ENCODE data around the gene FANCF. TPM values are rescaled to one million over a fixed set of nuclear protein-coding genes. Genes with fewer than 3 reads are reported as not detected.
"Not testable (repeated sequence)": the region's sequence is repeated elsewhere in the genome, so short reads cannot be mapped to it uniquely, and the experiment has no call there.

The FANCF gene, protein sequence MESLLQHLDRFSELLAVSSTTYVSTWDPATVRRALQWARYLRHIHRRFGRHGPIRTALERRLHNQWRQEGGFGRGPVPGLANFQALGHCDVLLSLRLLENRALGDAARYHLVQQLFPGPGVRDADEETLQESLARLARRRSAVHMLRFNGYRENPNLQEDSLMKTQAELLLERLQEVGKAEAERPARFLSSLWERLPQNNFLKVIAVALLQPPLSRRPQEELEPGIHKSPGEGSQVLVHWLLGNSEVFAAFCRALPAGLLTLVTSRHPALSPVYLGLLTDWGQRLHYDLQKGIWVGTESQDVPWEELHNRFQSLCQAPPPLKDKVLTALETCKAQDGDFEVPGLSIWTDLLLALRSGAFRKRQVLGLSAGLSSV
- total RNA-seq (2014; rRNA removed; shearing (Covaris generic)), result 33.1 and 37.7 TPM in 2 replicates

DNA sequence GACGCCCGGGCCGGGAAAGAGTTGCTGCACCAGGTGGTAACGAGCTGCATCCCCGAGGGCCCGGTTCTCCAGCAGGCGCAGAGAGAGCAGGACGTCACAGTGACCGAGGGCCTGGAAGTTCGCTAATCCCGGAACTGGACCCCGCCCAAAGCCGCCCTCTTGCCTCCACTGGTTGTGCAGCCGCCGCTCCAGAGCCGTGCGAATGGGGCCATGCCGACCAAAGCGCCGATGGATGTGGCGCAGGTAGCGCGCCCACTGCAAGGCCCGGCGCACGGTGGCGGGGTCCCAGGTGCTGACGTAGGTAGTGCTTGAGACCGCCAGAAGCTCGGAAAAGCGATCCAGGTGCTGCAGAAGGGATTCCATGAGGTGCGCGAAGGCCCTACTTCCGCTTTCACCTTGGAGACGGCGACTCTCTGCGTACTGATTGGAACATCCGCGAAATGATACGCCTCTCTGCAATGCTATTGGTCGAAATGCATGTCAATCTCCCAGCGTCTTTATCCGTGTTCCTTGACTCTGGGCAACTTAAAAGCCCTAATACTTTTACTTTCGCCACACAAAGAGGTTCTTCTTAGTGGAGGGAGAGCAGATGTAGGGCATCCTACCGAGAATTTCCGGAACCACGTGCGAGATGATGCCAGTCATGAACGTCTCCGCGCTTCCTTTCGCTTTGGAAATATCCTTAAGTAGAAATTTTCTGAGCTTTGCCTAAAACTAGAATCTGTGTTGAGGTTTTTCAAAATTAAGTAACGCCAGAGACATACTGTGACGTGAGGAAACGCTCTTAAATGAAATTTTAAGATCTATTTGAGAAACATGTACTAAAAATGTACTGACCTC, at the start of gene FANCF:
FANCF (minus strand) TSS at position 376 of the 840 bp plus-strand sequence; CDS start at position 363, 13 bp downstream.
- DNase-seq (ENCODE audit: low spot score), result peak; percentile 99

DNA sequence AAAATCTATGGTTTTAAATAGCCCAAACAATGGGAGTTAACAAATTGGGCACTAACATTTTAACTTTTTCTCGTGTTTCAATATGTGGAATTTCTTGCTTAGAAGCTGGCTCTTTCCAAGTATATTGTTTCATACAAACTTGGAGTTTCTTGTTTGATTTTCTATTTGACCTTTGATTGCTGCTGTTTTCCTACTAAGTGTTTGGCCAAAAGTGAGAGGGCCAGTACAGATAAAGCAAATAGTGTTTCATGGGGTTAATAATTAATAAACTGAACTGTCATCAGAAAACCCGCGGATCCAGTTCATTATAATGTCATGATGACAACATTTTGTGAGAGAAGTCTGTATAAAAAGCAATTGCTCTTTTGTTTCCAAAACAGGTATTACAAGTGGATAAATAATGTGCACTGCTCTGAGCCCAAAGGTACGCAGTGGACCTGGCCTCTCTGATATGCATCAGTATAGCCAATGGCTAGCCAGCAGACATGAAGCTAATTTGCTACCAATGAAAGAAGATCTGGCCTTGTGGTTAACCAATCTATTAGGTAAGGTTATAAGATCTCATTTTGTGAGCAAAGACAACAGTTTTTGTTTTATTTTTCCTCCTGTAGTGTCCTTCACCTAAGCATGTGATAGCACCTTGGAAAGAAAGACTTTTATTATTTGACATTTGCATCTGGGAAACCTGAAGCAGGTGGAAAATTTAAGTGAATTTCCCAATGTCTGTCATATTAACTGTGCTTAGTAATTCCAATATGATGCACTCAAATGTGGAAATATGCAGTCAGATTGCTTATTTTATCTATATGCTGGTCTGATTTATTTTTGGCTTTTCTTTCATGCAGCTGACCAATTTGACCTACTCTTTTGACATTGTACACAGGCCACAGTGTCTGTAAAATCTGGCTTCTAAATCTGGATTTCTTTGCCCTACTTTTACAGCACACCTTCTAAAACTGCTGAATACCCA, 49.1 kb upstream of the FANCF start:
- DNase-seq (ENCODE audit: low spot score), result no peak

DNA sequence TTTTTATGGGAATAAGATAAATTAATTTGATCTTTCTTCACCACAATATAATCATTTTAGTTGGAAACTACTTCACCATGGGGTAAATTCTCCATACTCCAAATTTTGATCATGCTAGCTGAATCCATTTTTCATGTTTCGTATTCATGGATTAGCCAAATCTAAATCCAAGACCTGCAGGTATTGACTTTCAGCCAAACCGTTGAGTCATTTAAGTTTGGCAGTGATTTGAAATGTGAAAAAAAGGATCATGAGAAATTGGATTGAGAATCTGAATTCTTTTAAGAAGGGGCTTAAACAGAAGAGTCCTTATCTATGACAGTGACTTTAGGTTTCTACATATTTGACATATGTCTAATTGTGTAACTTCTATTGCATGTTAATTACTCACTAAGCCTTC, 46.1 kb upstream of the FANCF start:
- no peak for DNase-seq (ENCODE audit: low spot score)

DNA sequence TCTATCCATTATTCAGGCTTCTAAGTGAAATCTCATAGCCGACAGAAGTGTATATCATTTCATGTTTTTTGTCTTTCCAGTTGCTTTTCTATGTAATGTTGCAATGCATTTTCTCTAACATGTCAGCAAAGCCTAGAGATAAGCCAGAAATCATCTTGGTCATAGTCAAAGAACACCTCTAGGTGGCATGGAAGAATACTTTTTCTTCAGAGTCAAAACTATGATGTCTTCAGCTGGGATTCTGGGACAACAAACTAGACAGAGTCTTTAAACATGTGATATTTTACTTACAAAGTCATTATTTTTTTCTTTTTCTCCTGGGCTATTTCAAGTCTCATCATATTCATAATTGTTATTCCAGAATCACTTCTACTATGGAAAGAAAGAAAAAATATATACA, 45.2 kb upstream of the FANCF start:
- DNase-seq (ENCODE audit: low spot score), result peak; percentile 40

DNA sequence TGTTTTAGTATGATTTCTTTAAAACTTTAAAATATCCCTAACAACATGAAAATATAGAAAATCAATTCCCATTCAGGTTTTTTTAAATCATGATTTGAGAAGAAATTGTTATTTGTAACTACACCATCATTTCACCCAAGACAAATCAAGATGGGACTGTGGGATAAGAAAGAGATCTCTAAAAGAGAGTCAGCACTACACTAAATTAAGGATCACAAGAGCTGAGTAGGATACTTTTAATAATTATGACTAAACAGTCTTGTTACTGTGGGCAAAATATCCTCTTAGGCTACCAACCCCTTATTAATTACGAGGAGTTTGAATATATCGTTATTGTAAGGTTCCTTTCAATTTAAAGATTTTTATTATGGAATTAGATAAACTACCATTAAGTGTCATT, 43.7 kb upstream of the FANCF start:
- DNase-seq (ENCODE audit: low spot score), result no peak

DNA sequence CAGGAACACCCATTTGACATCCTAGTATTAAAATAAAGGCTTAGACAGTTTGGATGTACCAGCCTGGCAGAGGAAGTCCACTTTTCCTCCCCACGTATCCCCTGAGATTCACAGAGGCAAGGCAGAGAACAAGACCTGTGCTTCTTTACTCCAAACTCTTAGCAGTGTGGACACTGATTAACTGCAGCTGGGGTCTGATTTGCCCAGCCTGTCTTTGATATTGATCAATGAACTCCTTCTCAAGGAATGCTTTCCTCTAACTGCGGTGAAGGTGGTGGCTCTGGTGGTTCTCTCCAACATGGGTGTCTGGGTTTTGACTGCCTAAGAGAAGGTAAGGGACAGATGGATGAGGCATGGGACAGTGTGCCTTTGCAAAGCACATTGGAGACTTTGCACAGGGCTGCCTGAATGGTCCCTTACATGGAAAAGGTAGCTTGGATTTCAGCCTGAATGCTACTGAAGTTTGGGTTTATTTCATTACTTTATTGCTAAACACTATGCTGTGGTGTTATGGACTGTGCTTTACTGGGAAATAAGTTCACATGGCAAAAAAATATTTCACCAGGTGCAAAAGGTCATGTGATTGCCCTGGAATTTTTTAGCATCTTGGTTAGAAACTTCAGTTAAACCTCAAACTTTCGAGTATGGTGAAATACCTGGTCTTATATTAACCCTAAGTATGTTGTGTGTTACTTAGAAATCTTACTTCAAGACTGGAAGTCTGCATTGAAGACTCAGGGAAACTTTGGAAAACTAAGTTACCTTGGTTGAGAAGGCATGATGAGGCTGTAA, 42.6 kb upstream of the FANCF start:
- DNase-seq (ENCODE audit: low spot score), result no peak

DNA sequence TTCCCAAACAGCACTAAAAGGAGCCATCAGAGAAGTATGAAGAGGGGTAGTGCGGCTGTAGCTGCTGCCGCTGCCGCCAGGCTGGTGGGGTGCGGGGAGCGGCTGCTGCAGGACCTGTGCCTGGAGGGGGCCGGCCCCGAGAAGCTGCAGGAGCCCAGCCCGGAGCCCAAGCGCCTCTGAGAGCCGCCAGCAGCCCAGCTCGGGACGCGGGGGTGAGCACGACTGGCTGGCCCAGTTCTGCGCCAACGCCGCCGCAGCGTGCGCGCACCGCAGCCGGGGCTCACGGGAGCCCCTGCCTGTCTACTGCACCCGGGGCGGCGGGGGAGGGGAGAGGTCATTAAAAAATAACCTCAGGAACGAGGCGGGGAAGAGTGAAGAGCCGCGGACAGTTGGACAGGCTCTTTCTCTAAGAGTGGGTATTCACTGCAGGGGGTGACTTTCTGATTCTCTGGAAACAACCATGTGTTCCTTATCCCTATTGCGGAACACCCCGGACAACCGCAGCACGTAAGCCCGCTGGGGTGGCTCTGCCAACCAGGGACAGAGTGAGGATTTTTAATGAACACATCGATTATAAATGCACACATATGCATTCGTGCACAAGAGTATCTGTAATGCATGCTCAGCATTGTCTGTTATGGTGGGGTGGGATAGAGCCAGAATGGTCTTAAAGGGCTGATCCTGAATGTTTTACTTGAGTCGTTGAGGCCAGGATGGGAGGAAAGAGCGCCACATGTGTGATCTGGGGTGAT, 41.2 kb upstream of the FANCF start:
- DNase-seq (ENCODE audit: low spot score), result no peak

DNA sequence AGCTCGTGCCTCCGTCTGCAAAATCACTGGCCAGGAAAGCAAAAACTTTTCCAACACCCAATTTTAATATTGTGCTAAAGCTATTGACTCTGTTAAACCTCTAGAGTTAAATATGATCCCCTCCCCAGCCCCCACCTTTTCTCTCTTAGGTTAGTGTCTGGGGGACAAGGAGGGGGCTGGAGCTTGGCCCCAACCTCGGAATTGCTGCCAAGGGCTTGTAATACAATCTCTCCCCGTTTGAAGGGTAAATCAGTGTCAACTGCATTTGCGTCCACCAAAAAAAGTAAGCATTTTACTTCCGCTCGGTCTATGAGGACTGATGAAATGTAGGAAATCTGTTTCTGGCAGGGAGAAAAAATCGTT, 40.7 kb upstream of the FANCF start, which contains the start of gene GAS2:
GAS2 (plus strand) TSS at position 287 of the 363 bp plus-strand sequence. CDS start 8,259 bp downstream, outside the sequence.
- DNase-seq (ENCODE audit: low spot score), result no peak

DNA sequence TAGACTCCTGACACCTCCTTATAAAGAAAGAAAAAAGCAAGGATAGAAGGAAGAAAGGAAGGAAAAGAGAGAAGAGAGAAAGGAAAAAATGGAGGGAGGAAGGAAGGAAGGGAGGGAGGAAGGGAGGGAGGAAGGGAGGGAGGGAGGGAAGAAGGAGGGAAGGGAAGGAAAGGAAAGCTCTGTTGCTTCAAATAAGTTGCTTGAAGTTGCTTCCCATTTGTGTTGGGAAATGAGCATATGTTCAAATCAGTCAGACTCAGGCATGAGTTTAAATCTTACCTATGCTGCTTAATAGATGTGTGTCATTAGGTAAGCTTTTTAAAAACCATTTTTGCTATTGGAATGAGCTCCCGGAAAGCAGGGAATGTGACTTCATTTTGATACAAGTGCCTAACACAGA, 34.2 kb upstream of the FANCF start:
- no peak for DNase-seq (ENCODE audit: low spot score)

DNA sequence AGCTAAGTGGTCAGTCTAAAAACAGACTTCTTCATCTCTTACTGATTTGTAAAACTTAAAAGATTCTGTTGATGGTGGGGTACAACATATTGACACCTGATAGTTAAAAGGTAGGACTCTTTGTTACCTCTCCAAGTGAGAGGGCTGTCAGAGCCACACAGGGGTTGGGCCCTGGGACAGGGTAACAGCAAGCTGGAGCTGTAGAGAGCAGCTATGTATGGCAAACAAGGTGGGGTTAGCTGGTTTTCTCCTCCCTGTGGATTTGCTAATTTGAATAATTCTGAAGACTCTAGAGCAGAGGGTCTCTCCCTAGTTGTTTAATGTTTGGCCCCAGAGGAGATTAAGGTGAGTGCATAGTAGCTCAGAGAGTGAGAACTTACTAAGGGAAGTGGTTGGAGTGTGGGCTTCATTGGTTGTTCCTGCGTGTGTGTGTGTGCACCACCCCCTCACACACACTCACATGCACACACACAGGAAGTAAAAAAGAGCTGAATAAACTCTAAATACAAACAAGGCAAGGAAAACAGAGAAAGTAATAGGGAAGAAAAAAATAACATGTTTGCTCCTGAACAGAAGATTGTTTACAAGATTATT, 31.6 kb upstream of the FANCF start:
- DNase-seq (ENCODE audit: low spot score), result no peak

DNA sequence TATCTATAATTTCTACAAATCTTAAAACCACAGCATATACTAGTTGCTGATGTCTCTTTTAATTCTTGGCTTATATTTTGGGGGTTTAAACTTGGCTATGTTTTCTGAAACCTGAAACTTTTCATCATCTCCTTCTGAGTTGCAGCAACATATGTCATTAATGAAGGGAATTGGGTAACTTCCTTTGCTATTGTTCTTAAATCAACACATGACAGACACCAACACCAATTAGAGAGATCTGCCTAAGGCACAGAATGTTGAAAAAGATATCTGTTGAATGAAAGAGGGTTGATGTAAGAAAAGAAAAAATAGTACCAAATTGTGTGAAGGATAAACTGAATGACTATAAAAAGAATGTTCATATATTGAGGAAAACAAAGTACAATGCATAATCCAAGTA, 30.5 kb upstream of the FANCF start:
- DNase-seq (ENCODE audit: low spot score), result peak; percentile 34

DNA sequence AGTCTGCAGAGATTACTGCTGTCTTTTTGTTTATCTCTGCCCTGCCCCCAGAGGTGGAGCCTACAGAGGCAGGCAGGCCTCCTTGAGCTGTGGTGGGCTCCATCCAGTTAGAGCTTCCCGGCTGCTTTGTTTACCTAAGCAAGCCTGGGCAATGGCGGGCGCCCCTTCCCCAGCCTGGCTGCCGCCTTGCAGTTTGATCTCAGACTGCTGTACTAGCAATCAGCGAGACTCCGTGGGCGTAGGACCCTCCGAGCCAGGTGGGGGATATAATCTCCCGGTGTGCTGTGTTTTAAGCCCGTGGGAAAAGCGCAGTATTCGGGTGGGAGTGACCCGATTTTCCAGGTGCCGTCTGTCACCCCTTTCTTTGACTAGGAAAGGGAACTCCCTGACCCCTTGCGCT, 26.7 kb upstream of the FANCF start:
- not testable (repeated sequence) for DNase-seq (ENCODE audit: low spot score)

DNA sequence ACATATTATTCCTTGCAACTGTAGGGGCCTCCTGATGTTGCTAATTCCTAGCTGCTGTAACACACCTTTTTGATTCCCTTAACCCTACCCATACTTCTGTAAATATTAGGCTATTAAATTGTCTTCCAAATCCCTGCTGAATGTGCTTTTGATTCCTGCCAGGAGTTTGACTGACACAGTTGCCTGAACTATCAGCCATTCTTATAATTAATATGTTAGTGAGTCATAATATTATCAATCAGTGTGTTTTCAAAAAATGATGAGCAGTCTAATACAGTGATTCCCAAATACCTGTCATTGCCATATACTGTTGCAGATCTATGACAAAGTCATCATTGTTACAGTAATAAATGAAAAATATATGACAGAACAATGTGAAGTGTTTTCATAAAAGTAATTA, 15.9 kb upstream of the FANCF start:
- no peak for DNase-seq (ENCODE audit: low spot score)

DNA sequence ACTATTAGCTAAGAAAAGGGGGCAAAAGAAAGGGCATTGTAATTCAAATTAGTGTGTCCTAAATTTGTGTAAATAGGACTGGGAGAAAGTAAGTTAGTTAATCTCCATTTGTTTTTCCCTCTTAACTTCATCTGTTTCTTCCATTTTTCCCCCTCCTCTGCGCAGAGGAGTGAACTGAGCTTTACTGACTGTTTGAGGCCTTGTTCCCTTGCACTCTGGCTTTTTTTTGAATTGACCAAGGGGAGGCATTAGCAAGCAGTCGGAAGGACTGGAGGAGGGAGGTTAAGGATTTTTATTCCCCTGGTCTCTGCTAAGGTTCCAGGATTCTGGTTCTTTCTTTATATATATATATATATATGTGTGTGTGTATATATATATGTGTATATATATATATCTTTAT, 15.2 kb upstream of the FANCF start:
- DNase-seq (ENCODE audit: low spot score), result no peak

DNA sequence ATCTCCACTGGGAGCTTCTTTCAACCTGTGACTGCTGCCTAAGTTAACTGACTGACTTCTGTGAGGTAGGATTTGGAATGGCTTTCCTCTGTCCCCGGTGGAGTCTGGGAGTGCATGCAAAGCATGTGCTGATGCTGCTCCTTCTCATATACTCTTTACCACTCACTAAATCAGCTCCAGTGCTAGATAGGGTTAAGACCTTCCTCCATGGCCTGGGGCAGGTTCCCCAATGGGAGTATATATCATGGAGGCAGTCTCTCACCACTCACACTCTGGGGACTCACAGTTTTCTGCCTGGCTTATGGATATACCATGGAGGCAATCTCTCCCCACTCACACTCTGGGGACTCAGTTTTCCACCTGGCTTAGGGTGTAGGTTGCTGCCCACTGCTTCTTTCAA, 10.1 kb upstream of the FANCF start:
- no peak for DNase-seq (ENCODE audit: low spot score)

DNA sequence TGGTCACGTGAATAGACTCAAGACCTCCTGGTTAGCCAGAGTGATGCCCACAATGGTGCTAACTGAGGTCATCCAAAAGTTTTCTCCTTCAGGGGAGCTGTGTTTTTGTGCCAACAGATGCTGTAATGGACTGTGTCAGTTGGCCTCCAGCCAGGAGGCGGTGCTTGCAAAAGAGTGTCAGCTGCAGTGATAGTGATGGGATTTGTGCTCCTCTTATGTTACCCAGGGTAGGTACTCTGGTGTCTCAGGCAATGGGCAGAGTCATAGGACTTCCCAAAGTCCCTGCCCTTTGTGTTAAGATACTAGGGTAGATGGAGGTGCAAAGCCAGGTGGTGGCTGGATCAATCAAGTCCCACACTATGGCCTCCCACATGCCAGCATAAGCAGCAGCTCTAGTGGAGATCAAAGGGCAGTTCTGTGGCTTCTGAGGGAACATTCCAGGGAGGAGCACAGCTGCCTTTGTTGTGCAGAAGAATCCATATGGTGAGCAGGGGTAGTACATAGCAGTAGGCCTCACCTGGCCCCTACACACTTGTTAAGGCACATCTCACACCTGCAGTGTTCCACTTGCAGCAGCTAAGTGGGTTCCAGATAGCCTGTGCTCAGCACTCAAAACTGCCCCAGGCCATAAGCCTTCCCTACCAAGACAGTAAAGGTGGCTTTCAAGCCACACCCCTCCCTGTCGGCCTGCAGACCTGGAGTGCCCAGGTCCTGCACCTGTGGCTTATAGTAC, 9.4 kb upstream of the FANCF start:
- DNase-seq (ENCODE audit: low spot score), result peak; percentile 58

DNA sequence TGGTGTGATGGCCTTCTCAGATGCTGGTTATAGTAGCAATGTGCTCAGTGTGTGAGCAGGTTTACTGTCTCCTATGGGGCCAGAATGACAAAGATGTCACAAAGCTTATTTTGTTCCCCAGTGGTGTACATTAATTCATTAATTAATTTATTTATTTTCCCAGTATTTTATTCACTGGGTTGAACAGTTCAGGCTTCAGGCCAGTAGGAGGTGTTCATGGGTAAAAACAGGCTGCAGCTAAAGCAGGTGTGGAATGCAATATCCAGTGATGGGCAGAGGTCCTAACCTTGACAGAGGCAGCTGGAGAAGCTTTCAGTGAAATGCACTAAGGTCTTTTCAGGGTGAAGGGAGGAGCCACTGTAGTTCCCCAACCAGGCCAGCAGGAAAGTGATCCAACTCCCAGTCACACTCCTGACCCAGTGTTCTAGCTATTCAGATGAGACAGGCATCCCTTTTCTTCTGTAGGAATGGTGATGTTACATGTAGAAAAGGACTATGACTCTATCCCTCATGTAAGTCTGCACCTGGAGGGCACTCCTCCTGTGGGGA, 7.8 kb upstream of the FANCF start:
- no peak for DNase-seq (ENCODE audit: low spot score)

DNA sequence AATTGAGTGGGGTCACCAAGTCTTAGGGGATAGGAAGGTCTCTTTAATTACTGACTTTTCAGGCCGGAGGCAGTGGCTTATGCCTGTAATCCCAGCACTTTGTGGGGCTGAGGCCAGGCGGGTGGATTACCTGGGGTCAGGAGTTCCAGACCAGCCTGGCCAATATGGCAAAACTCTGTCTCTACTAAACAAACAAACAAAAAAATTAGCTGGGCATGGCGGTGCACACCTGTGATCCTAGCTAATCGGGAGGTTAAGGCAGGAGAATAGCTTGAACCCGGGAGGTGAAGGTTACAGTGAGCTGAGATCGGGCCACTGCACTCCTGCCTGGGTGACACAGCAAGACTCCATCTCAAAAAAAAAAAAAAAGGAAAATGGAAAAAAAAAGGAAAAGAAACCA, 1.8 kb upstream of the FANCF start:
- no peak for DNase-seq (ENCODE audit: low spot score)

Data from H4 (cell line).